ENCODE measurements around the gene SLC26A4.

Gene SLC26A4

GRCh38 chr7:107680478-107680877 is 19.9 kb downstream of the SLC26A4 start:
- DNase-seq (ENCODE audit: low read depth), result no peak
- no peak for TF ChIP-seq CTCF (IDR thresholded peaks at IDR 0.05; ENCODE audit: control insufficient read depth, insufficient read depth, low read depth, low read length, missing control alignments)
- H3K4me3 ChIP-seq (ENCODE audit: control insufficient read depth, low read depth, low read length), result no peak overlapping the region

DNA sequence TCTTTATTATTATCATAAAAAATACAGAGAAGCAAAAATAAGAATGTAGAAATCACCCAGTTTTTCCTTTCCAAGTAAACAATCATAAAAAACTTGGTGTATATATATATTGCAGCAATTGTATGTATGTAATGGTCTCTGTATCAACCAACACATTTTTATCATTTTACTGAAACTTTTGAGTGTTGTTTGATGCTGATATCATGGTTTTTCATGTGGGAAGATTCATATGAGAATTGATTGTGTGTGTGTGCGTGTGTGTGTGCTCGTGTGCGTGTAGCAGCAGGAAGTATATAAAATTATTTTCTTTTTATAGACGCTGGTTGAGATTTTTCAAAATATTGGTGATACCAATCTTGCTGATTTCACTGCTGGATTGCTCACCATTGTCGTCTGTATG is 22.3 kb downstream of the SLC26A4 start:
- TF ChIP-seq CTCF (IDR thresholded peaks at IDR 0.05; ENCODE audit: control insufficient read depth, insufficient read depth, low read depth, low read length, missing control alignments), result no peak
- no peak overlapping the region for H3K4me3 ChIP-seq (ENCODE audit: control insufficient read depth, low read depth, low read length)
- DNase-seq (ENCODE audit: low read depth), result no peak

- DNase-seq (ENCODE audit: low read depth), result no peak
- TF ChIP-seq CTCF (IDR thresholded peaks at IDR 0.05; ENCODE audit: control insufficient read depth, insufficient read depth, low read depth, low read length, missing control alignments), result no peak
- no peak overlapping the region for H3K4me3 ChIP-seq (ENCODE audit: control insufficient read depth, low read depth, low read length)
Measured at GRCh38 chr7:107684287-107684686, 23.7 kb downstream of the SLC26A4 start.

- no peak for TF ChIP-seq CTCF (IDR thresholded peaks at IDR 0.05; ENCODE audit: control insufficient read depth, insufficient read depth, low read depth, low read length, missing control alignments)
- DNase-seq (ENCODE audit: low read depth), result no peak
- no peak overlapping the region for H3K4me3 ChIP-seq (ENCODE audit: control insufficient read depth, low read depth, low read length)
Measured at GRCh38 chr7:107684947-107685463, 24.4 kb downstream of the SLC26A4 start.

DNA sequence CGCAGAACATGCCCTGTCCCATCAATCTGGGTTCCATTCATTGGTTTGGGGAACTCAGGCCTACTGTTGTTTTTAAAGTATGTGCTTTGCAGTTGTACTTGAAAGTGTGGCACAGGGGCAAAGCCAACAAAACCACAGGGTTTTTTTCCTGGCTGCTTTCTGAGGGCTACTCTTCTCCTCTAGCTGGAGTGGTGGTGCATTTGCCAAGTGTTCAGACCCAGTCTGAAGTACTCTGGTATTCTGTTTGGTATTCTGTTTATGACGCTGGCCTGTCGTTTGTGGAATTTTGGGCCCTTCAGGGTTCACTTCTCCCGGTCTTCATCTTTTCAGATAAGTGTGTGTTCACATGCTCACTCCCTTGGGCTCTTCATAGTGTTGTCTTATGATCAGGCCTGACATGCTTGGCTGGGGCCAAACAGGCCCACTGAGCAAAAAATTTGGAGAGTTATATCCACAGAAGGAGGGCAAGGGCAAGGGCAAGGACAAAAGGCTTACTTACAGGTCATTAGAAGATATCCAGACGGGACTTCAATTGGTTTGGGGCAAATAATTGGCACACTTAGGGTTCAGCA is 26.3 kb downstream of the SLC26A4 start:
- no peak for DNase-seq (ENCODE audit: low read depth)

GRCh38 chr7:107687656-107688055 is 27.0 kb downstream of the SLC26A4 start:
- TF ChIP-seq CTCF (IDR thresholded peaks at IDR 0.05; ENCODE audit: control insufficient read depth, insufficient read depth, low read depth, low read length, missing control alignments), result no peak
- no peak for DNase-seq (ENCODE audit: low read depth)
- H3K4me3 ChIP-seq (ENCODE audit: control insufficient read depth, low read depth, low read length), result no peak overlapping the region

More for the DNA sequence above, 26.3 kb downstream of the SLC26A4 start:
- no peak overlapping the region for H3K4me3 ChIP-seq (ENCODE audit: control insufficient read depth, low read depth, low read length)
- no peak for TF ChIP-seq CTCF (IDR thresholded peaks at IDR 0.05; ENCODE audit: control insufficient read depth, insufficient read depth, low read depth, low read length, missing control alignments)
